Endothelial cell of umbilical vein (primary cell): ENCODE results near the gene FYN. TPM values are rescaled to one million over a fixed set of nuclear protein-coding genes. Genes with fewer than 3 reads are reported as not detected.

ENCODE experiments used
- BruUV-seq: library from RNA; stranded (reverse); fragments of 400-500 nt; replicated peaks from 2 replicates; lab custom pipeline; 2021; lab: Mats Ljungman, UMichigan
- CTCF ChIA-PET: fragments of 300-600, 350-600 bp; sonication (Branson Sonifier 250); formaldehyde crosslinking; loops from one replicate; lab custom pipeline; 2021; ENCODE audit warnings: antibody characterized with exemption, inconsistent platforms; lab: Charles Lee
- POLR2A ChIA-PET: fragments of 300-600, 350-600 bp; sonication (Branson Sonifier 250); formaldehyde crosslinking; loops from one replicate; lab custom pipeline; 2021; ENCODE audit warnings: antibody characterized with exemption, inconsistent platforms; lab: Charles Lee
- DNase-seq: peaks from one replicate; pipeline ENCODE4 v3.0.0-alpha.2; 2011; ENCODE audit warnings: low read depth, low spot score
- FAIRE-seq: peaks from 2 replicates; lab custom pipeline; 2011; peaks lifted over from hg19 to GRCh38; lab: Jason Lieb, UNC
- H2AFZ ChIP-seq: 2 replicates; pipeline ENCODE4 v1.6.0; 2012; ENCODE audit warnings: low read depth, low read length, control low read depth, inconsistent platforms
- H3K27ac ChIP-seq: 2 replicates; pipeline ENCODE4 v1.5.1; 2011; ENCODE audit warnings: low read depth, mild to moderate bottlenecking, control low read depth, low read length, moderate library complexity; ENCODE audit not compliant: insufficient read depth
- H3K27me3 ChIP-seq, 2 experiments: 2 replicates each; pipeline versions ENCODE4 v1.6.0 to v1.6.1; 2011; ENCODE audit warnings: low read length in 2 of 2, mixed read lengths in 1 of 2; ENCODE audit not compliant: control insufficient read depth in 2 of 2, insufficient read depth in 2 of 2
- H3K36me3 ChIP-seq, 2 experiments: 2 replicates in 1 of 2; 3 replicates in 1 of 2; pipeline ENCODE4 v1.5.1; 2011; ENCODE audit warnings: low read length in 2 of 2, mild to moderate bottlenecking in 1 of 2, moderate library complexity in 1 of 2; ENCODE audit not compliant: control insufficient read depth in 2 of 2, insufficient read depth in 2 of 2; ENCODE audit errors: extremely low read depth in 1 of 2
- H3K4me1 ChIP-seq: 3 replicates; pipeline ENCODE4 v1.5.1; 2011; ENCODE audit warnings: mild to moderate bottlenecking, low read length; ENCODE audit not compliant: control insufficient read depth, insufficient read depth; ENCODE audit errors: extremely low read depth
- H3K4me2 ChIP-seq: 2 replicates; pipeline ENCODE4 v1.6.1; 2011; ENCODE audit warnings: low read length, control low read depth, mixed read lengths; ENCODE audit not compliant: insufficient read depth
- H3K4me3 ChIP-seq, 3 experiments: fragments of 200-600 bp in 1 of 3; sonication (generic), shearing (Covaris generic) in 1 of 3; replicated peaks in 1 of 3; 2 replicates each; pipeline ENCODE4 v1.5.1; 2011 to 2016; ENCODE audit warnings: control low read depth in 3 of 3, low read length in 3 of 3, mild to moderate bottlenecking in 2 of 3, inconsistent platforms in 1 of 3, low read depth in 1 of 3, moderate library complexity in 1 of 3; ENCODE audit not compliant: insufficient read depth in 1 of 3
- H3K79me2 ChIP-seq: 2 replicates; pipeline ENCODE4 v1.6.0; 2012; ENCODE audit warnings: low read length, inconsistent platforms; ENCODE audit not compliant: control insufficient read depth, insufficient read depth
- H3K9ac ChIP-seq: replicated peaks from 2 replicates; pipeline ENCODE3; 2011; ENCODE audit warnings: low read length, control low read depth; ENCODE audit not compliant: insufficient read depth; ENCODE audit errors: extremely low read depth
- H3K9me1 ChIP-seq: replicated peaks from 3 replicates; pipeline ENCODE4 v1.6.0; 2011; ENCODE audit warnings: mild to moderate bottlenecking, low read length; ENCODE audit not compliant: control insufficient read depth, insufficient read depth; ENCODE audit errors: extremely low read depth
- H3K9me3 ChIP-seq: replicated peaks from 2 replicates; pipeline ENCODE4 v1.5.1; 2012; ENCODE audit warnings: low read length, inconsistent platforms; ENCODE audit not compliant: control insufficient read depth, insufficient read depth
- H4K20me1 ChIP-seq: replicated peaks from 2 replicates; pipeline ENCODE3; 2011; ENCODE audit warnings: mild to moderate bottlenecking, low read length; ENCODE audit not compliant: control insufficient read depth, insufficient read depth; ENCODE audit errors: extremely low read depth
- EZH2 ChIP-seq: IDR thresholded peaks from 2 replicates; pipeline ENCODE4 v1.6.1; 2012; ENCODE audit warnings: borderline replicate concordance, low read depth, mild to moderate bottlenecking, moderate library complexity, low read length, inconsistent platforms; ENCODE audit not compliant: severe bottlenecking
- FOS ChIP-seq: IDR thresholded peaks from 2 replicates; pipeline ENCODE4 v1.6.1; 2011; ENCODE audit warnings: mild to moderate bottlenecking, low read length, moderate library complexity, borderline replicate concordance; ENCODE audit not compliant: insufficient read depth
- GATA2 ChIP-seq: IDR thresholded peaks from 2 replicates; pipeline ENCODE4 v1.7.0; 2011; ENCODE audit warnings: low read depth, mild to moderate bottlenecking, moderate library complexity, mixed read lengths, low read length; ENCODE audit not compliant: insufficient read length, insufficient read depth
- JUN ChIP-seq: IDR thresholded peaks from 2 replicates; pipeline ENCODE4 v1.6.1; 2011; ENCODE audit warnings: borderline replicate concordance, low read depth; ENCODE audit not compliant: insufficient read length, insufficient read depth
- MYC ChIP-seq: IDR thresholded peaks from one replicate; pipeline ENCODE4 v1.6.1; 2011; ENCODE audit warnings: mild to moderate bottlenecking, low read depth, low read length
- POLR2A ChIP-seq: IDR thresholded peaks from 2 replicates; pipeline ENCODE4 v1.6.1; 2012; ENCODE audit warnings: low read depth, mild to moderate bottlenecking, control low read depth, low read length
- POLR2AphosphoS5 ChIP-seq: IDR thresholded peaks from 2 replicates; pipeline ENCODE4 v1.6.1; 2012; ENCODE audit warnings: low read depth, mild to moderate bottlenecking, control low read depth, low read length, moderate library complexity; ENCODE audit not compliant: insufficient read depth
- dilution Hi-C: fragments of 300-500 bp; cut with MboI; formaldehyde crosslinking; loops from one replicate; pipeline ENCODE4 v1.15.0; 2019; ENCODE audit warnings: low sequenced_read_pairs; ENCODE audit not compliant: extremely low pct_ligation_motif_present
- intact Hi-C: fragments of 100-400 bp; cut with micrococcal nuclease; formaldehyde crosslinking; loops from one replicate; pipeline ENCODE4 v1.10.0; 2022
- polyA plus RNA-seq, 4 experiments: library from polyadenylated mRNA; depleted of rRNA in 3 of 4; stranded (reverse) in 3 of 4; unstranded in 1 of 4; fragments of >200 nt; gene quantifications; 2 replicates each; pipeline versions ENCODE4 v1.2.1 to v1.2.3, GENCODE V29; 2011 to 2012; ENCODE audit warnings: missing spikeins in 1 of 4
- total RNA-seq: library from RNA; stranded (reverse); gene quantifications from 2 replicates; pipeline ENCODE4 v1.2.3, GENCODE V29; 2021
- TF ChIP-seq, protein P1 (sequence below), 2 donors: IDR thresholded peaks; 1 replicate in 1 of 2; 2 replicates in 1 of 2; pipeline ENCODE4 v1.5.1; 2011; ENCODE audit warnings: low read length in 2 of 2, mild to moderate bottlenecking in 2 of 2, moderate library complexity in 2 of 2, control low read depth in 1 of 2, inconsistent platforms in 1 of 2, low read depth in 1 of 2; ENCODE audit not compliant: insufficient read depth in 1 of 2; ENCODE audit errors: extremely low read depth in 1 of 2
- TF ChIP-seq, protein P2 (sequence below): IDR thresholded peaks from 2 replicates; pipeline ENCODE4 v1.6.1; 2011; ENCODE audit not compliant: insufficient read depth, insufficient read length

Gene FYN
- total and polyA plus RNA-seq, 2 donors (not counting 3 experiments of a cell fraction or from before 2014, with no cell fraction given): 69.0 to 143 TPM

DNA sequence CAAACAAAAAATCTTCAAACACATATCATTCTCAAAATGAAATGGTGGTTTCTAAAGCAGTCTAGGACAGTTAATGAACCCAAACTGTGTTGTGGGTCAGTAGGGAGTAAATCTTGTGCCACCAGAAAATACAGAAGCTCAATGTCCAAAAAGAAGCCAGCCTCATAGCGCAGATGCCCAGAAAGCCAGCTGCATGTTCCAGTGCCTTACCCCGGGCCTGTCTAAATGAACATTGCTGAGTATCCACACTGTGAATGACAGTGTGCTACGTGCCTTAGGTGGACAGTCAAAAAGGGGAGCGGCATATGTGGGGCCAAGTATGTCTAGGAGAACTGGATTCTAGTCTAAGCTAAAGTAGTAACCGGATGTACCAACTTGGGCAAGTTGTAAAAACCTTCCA, 10.9 kb downstream of the FYN start:
- dilution Hi-C loops (no loop called here), intact Hi-C loops (no loop called here)
- H3K27me3 ChIP-seq: no peaks in the 10 kb centered on the region
- H2AFZ ChIP-seq: no peak overlapping the region
- H3K9ac ChIP-seq: no peak overlapping the region
- peaks cover 11% of the 10 kb centered on the region for H4K20me1 ChIP-seq
- DNase-seq (no peak), FAIRE-seq (no peak)
- H3K27ac ChIP-seq: no peak overlapping the region
- CTCF ChIA-PET: interaction anchor here (0.9 to 2.4 kb wide), 4 partner anchors 11 to 181 kb away, joined by 3 to 6 read pairs (median 4); partner anchors contain the start of gene FYN
- POLR2A ChIA-PET: no interaction called here
- H3K4me3 ChIP-seq: no peak overlapping the region
- H3K4me2 ChIP-seq: no peak overlapping the region
- peaks cover 82% of the 10 kb centered on the region for H3K79me2 ChIP-seq
- H3K4me1 ChIP-seq: no peaks in the 10 kb centered on the region
- no peaks in the 10 kb centered on the region for H3K9me3 ChIP-seq
- H3K36me3 ChIP-seq: no peaks in the 10 kb centered on the region
- H3K9me1 ChIP-seq: no peaks in the 10 kb centered on the region
- BruUV-seq: no TSS peak
- no peak for TF ChIP-seq JUN
- TF ChIP-seq FOS: no peak
- TF ChIP-seq, protein P1, sequence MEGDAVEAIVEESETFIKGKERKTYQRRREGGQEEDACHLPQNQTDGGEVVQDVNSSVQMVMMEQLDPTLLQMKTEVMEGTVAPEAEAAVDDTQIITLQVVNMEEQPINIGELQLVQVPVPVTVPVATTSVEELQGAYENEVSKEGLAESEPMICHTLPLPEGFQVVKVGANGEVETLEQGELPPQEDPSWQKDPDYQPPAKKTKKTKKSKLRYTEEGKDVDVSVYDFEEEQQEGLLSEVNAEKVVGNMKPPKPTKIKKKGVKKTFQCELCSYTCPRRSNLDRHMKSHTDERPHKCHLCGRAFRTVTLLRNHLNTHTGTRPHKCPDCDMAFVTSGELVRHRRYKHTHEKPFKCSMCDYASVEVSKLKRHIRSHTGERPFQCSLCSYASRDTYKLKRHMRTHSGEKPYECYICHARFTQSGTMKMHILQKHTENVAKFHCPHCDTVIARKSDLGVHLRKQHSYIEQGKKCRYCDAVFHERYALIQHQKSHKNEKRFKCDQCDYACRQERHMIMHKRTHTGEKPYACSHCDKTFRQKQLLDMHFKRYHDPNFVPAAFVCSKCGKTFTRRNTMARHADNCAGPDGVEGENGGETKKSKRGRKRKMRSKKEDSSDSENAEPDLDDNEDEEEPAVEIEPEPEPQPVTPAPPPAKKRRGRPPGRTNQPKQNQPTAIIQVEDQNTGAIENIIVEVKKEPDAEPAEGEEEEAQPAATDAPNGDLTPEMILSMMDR (IDR thresholded peaks at IDR 0.05; ENCODE audit: extremely low read depth in 1 of 2, insufficient read depth in 1 of 2, low read depth in 1 of 2, low read length in 2 of 2): no peak
- TF ChIP-seq GATA2: no peak
- no peak for TF ChIP-seq EZH2
- no peak for TF ChIP-seq POLR2AphosphoS5
- TF ChIP-seq MYC: no peak
- no peak for TF ChIP-seq POLR2A
- TF ChIP-seq, protein P2, sequence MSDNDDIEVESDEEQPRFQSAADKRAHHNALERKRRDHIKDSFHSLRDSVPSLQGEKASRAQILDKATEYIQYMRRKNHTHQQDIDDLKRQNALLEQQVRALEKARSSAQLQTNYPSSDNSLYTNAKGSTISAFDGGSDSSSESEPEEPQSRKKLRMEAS: no peak
